Smooth muscle cell of the pulmonary artery (primary cell): ENCODE measurements around the gene MTRF1L. TPM values are rescaled to one million over a fixed set of nuclear protein-coding genes. Genes with fewer than 3 reads are reported as not detected.

ENCODE experiments used
- total RNA-seq: library from RNA; depleted of rRNA; stranded (reverse); fragments of >200 nt; gene quantifications from 2 replicates; pipeline ENCODE4 v1.2.3, GENCODE V29; 2014

Gene MTRF1L
- 18.3 and 20.7 TPM in 2 replicates for total RNA-seq

GRCh38 chr6:153002613-153003365 is at the start of gene MTRF1L:
MTRF1L (minus strand) TSS chr6:153002709; CDS start chr6:153002685, 24 bp downstream.

GRCh38 chr6:152982904-152983636 is 19.4 kb downstream of the MTRF1L start, which contains the start of gene FBXO5:
FBXO5 (minus strand) TSS chr6:152983041; CDS start chr6:152982959, 82 bp downstream.

Other genes with a start within 250 kb of the MTRF1L start
- 2.9 and 5.8 TPM in 2 replicates for gene FBXO5, start 19.7 kb downstream of the MTRF1L start, total RNA-seq
- 13.9 and 30.3 TPM in 2 replicates for gene RGS17, start 128.6 kb upstream of the MTRF1L start, total RNA-seq